Hepatocyte (in vitro differentiated cells): ENCODE measurements around the gene SMG7. TPM values are rescaled to one million over a fixed set of nuclear protein-coding genes. Genes with fewer than 3 reads are reported as not detected.

Experiments used
- DNase-seq: peaks from one replicate; pipeline ENCODE4 v3.0.0-alpha.2; 2016; ENCODE audit warnings: low spot score
- H2AFZ ChIP-seq: fragments of 200-600 bp; sonication (generic); 2 replicates; pipeline ENCODE4 v1.6.0; 2016; ENCODE audit warnings: antibody characterized with exemption, mild to moderate bottlenecking
- H3K27ac ChIP-seq: fragments of 200-600 bp; sonication (generic); 2 replicates; pipeline ENCODE4 v1.5.1; 2016; ENCODE audit warnings: mild to moderate bottlenecking
- H3K27me3 ChIP-seq: fragments of 200-600 bp; sonication (generic); 2 replicates; pipeline ENCODE4 v1.6.1; 2016
- H3K36me3 ChIP-seq: fragments of 200-600 bp; sonication (generic); replicated peaks from 2 replicates; pipeline ENCODE4 v1.5.1; 2016; ENCODE audit warnings: low read depth; ENCODE audit not compliant: insufficient read depth
- H3K4me1 ChIP-seq: fragments of 200-600 bp; sonication (generic); 2 replicates; pipeline ENCODE4 v1.5.1; 2016; ENCODE audit warnings: mild to moderate bottlenecking, moderate library complexity; ENCODE audit not compliant: insufficient read depth
- H3K4me2 ChIP-seq: fragments of 200-600 bp; sonication (generic); 2 replicates; pipeline ENCODE4 v1.6.0; 2016
- H3K4me3 ChIP-seq: fragments of 200-600 bp; sonication (generic); 2 replicates; pipeline ENCODE4 v1.5.1; 2016; ENCODE audit warnings: mild to moderate bottlenecking
- H3K79me2 ChIP-seq: fragments of 200-600 bp; sonication (generic); 2 replicates; pipeline ENCODE4 v1.6.0; 2017; ENCODE audit warnings: mild to moderate bottlenecking
- H3K9me2 ChIP-seq: fragments of 200-600 bp; sonication (generic); replicated peaks from 2 replicates; pipeline ENCODE4 v1.6.0; 2017; ENCODE audit warnings: mild to moderate bottlenecking; ENCODE audit not compliant: insufficient read depth
- H3K9me3 ChIP-seq: fragments of 200-600 bp; sonication (generic); 2 replicates; pipeline ENCODE4 v1.5.1; 2016; ENCODE audit warnings: low read depth, mild to moderate bottlenecking
- H4K20me1 ChIP-seq: fragments of 200-600 bp; sonication (generic); 2 replicates; pipeline ENCODE4 v1.6.0; 2016; ENCODE audit warnings: mild to moderate bottlenecking; ENCODE audit not compliant: insufficient read depth, poor library complexity, severe bottlenecking
- EZH2 ChIP-seq: fragments of 200-600 bp; sonication (generic); IDR thresholded peaks from 2 replicates; pipeline ENCODE4 v1.6.1; 2016; ENCODE audit warnings: antibody characterized with exemption, mild to moderate bottlenecking, borderline replicate concordance
- EZH2phosphoT487 ChIP-seq: fragments of 200-600 bp; sonication (generic); IDR thresholded peaks from one replicate; pipeline ENCODE4 v1.6.1; 2018; ENCODE audit warnings: antibody characterized with exemption, mild to moderate bottlenecking, low read depth, moderate library complexity; ENCODE audit not compliant: unreplicated experiment, severe bottlenecking
- WGBS: methylation state at CpG from one replicate; pipeline ENCODE4 v1.1.6; 2016; ENCODE audit warnings: low lambda C conversion rate; ENCODE audit errors: missing lambda C conversion rate; 5-methylcytosine and 5-hydroxymethylcytosine counted together
- polyA plus RNA-seq: library from polyadenylated mRNA; unstranded; fragments of >200 nt; fragmentation: Nextera tagmentation; extraction: Ambion mirVana; gene quantifications from 2 replicates; pipeline ENCODE4 v1.2.1, GENCODE V29; 2016
- total RNA-seq: library from RNA; depleted of rRNA; stranded (reverse); fragments of >200 nt; gene quantifications from 2 replicates; pipeline ENCODE4 v1.2.3, GENCODE V29; 2014
- TF ChIP-seq, protein P1 (sequence below): fragments of 200-600 bp; sonication (generic); IDR thresholded peaks from 2 replicates; pipeline ENCODE4 v1.5.1; 2016; ENCODE audit warnings: antibody characterized with exemption, mild to moderate bottlenecking; ENCODE audit not compliant: poor library complexity

Gene SMG7
- total and polyA plus RNA-seq, 2 experiments from 2014 or later = 28.1 to 39.5 TPM

DNA sequence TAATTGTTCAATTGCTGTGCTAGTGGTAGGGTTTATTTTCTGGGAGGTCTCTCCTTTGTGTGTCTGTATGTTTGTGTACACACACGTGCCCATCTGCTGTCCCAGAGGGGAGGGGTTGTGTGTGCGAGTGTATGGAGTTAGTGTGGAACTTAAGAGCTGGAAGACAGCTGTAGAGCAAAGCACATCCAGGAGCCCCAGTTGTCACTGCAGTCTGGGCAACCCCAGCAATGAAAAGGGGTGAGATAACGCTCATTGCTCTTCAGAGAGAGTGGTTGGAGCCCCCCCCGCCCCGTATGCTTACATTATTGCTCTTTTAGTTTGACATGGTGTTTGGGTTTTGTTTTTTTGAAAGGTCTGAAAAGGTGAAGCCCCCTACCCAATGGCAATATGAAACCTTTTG lies 81.0 kb downstream of the SMG7 start:
- H3K4me3 ChIP-seq = no peak overlapping the region
- H3K9me3 ChIP-seq = no peaks in the 10 kb centered on the region
- no peak for DNase-seq
- no peaks in the 10 kb centered on the region for H3K9me2 ChIP-seq
- H3K36me3 ChIP-seq = no peaks in the 10 kb centered on the region
- no peak overlapping the region for H2AFZ ChIP-seq
- no peaks in the 10 kb centered on the region for H3K79me2 ChIP-seq
- no peak for TF ChIP-seq EZH2
- TF ChIP-seq, protein P1, sequence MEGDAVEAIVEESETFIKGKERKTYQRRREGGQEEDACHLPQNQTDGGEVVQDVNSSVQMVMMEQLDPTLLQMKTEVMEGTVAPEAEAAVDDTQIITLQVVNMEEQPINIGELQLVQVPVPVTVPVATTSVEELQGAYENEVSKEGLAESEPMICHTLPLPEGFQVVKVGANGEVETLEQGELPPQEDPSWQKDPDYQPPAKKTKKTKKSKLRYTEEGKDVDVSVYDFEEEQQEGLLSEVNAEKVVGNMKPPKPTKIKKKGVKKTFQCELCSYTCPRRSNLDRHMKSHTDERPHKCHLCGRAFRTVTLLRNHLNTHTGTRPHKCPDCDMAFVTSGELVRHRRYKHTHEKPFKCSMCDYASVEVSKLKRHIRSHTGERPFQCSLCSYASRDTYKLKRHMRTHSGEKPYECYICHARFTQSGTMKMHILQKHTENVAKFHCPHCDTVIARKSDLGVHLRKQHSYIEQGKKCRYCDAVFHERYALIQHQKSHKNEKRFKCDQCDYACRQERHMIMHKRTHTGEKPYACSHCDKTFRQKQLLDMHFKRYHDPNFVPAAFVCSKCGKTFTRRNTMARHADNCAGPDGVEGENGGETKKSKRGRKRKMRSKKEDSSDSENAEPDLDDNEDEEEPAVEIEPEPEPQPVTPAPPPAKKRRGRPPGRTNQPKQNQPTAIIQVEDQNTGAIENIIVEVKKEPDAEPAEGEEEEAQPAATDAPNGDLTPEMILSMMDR = no peak
- no peak overlapping the region for H3K27ac ChIP-seq
- H4K20me1 ChIP-seq = no peaks in the 10 kb centered on the region
- no peaks in the 10 kb centered on the region for H3K27me3 ChIP-seq
- no peaks in the 10 kb centered on the region for H3K4me1 ChIP-seq
- 82% methylated on average over 5 of the region's 5 CpGs for WGBS
- H3K4me2 ChIP-seq = no peak overlapping the region

DNA sequence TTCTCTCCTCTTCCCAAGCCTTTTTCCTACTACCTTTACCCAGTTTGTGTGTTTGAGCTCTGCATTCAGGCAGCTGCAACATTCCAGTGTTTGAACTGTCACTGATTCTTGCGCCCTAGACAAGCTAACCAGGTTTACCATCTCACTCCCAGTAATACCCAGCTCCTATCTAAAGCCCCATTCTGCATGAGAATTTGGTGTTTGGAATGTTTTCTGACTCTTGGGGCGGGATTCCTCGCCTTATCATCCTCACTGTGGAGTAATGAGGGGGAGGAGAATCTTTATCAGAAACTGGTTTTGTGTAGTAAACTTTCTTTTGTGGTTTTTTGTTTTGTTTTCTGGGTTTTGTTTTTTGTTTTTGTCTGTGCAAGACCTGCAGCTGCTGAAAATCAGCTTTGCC lies 81.5 kb downstream of the SMG7 start:
- Histone ChIP-seq H4K20me1 (no peaks in the 10 kb centered on the region), H3K9me2 (no peaks in the 10 kb centered on the region), H3K27ac (no peak overlapping the region), H2AFZ (no peak overlapping the region), H3K4me2 (no peak overlapping the region), H3K79me2 (no peaks in the 10 kb centered on the region), H3K4me3 (no peak overlapping the region), H3K27me3 (no peaks in the 10 kb centered on the region), H3K36me3 (no peaks in the 10 kb centered on the region), H3K9me3 (no peaks in the 10 kb centered on the region), H3K4me1 (no peaks in the 10 kb centered on the region)
- WGBS = 74% methylated on average over 3 of the region's 3 CpGs
- no peak for DNase-seq
- TF ChIP-seq EZH2phosphoT487 (no peak), EZH2 (no peak)
- TF ChIP-seq, protein P1 = no peak

DNA sequence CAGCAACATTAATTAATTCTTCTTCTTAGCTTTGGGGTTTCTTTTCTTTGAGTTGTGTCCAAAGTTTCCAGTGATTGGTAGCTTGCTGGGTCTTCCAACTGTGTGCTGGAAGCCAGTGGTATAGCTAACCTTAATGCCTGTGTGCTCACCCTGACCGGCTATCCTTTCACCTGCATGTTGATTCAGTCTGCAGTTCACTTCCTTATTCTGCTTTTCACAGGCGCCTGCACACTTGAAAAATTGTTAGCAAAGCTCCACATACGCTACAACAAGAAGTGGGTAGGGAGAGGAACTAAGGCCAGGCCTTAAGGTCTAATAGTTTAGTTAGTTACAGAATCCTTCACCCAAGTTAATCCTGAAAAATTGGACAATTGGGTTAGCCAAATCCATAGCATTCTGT lies 82.3 kb downstream of the SMG7 start:
- H3K27ac ChIP-seq = no peak overlapping the region
- no peaks in the 10 kb centered on the region for H3K9me2 ChIP-seq
- no peaks in the 10 kb centered on the region for H3K27me3 ChIP-seq
- no peaks in the 10 kb centered on the region for H3K4me1 ChIP-seq
- no peak for DNase-seq
- no peaks in the 10 kb centered on the region for H3K79me2 ChIP-seq
- no peak for TF ChIP-seq EZH2phosphoT487
- TF ChIP-seq, protein P1 = no peak
- TF ChIP-seq EZH2 = no peak
- 91% methylated on average over 3 of the region's 3 CpGs for WGBS
- no peaks in the 10 kb centered on the region for H3K9me3 ChIP-seq
- no peak overlapping the region for H3K4me2 ChIP-seq
- no peak overlapping the region for H3K4me3 ChIP-seq
- no peak overlapping the region for H2AFZ ChIP-seq
- H4K20me1 ChIP-seq = no peaks in the 10 kb centered on the region
- H3K36me3 ChIP-seq = no peaks in the 10 kb centered on the region

DNA sequence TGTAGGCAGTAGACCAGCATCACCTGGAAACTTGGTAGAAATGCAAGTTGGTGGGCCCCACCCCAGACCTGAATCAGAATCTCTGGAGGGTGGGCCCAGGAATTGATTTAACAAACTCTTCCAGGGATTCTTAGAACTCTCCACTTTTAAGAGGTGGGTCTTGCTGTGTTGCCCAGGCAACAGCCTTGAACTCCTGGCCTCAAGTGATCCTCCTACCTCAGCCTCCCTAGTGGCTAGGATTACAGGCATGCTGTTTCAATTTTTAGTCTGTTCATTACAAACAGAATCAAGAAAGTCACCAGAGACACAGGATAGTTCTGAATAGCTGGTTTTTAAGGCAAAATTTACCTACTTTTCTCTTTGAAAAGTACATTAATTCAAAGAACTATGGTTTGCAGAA lies 86.8 kb downstream of the SMG7 start:
- TF ChIP-seq EZH2 (no peak), EZH2phosphoT487 (no peak)
- TF ChIP-seq, protein P1 = no peak
- H3K4me3 ChIP-seq = no peak overlapping the region
- H2AFZ ChIP-seq = no peak overlapping the region
- H3K36me3 ChIP-seq = no peaks in the 10 kb centered on the region
- no peaks in the 10 kb centered on the region for H3K4me1 ChIP-seq
- no peaks in the 10 kb centered on the region for H3K27me3 ChIP-seq
- H3K9me3 ChIP-seq = no peaks in the 10 kb centered on the region
- no peak overlapping the region for H3K4me2 ChIP-seq
- H4K20me1 ChIP-seq = no peaks in the 10 kb centered on the region
- no peaks in the 10 kb centered on the region for H3K9me2 ChIP-seq
- H3K79me2 ChIP-seq = no peaks in the 10 kb centered on the region
- DNase-seq = no peak
- H3K27ac ChIP-seq = no peak overlapping the region
